ENCODE results near the gene THSD4.
"Not testable (repeated sequence)": the region's sequence is repeated elsewhere in the genome, so short reads cannot be mapped to it uniquely, and the experiment has no call there.

THSD4 gene

GRCh38 chr15:71709808-71710418 is 594.6 kb downstream of the THSD4 start:
- no peak for DNase-seq

- no peak for DNase-seq
These were observed 596.9 kb downstream of the THSD4 start for GRCh38 chr15:71712182-71712581.

GRCh38 chr15:71713191-71713809 is 598.0 kb downstream of the THSD4 start:
- DNase-seq, result no peak

GRCh38 chr15:71715914-71716313 is 600.6 kb downstream of the THSD4 start:
- DNase-seq, result no peak

GRCh38 chr15:71716990-71717389 is 601.7 kb downstream of the THSD4 start:
- DNase-seq, result no peak

GRCh38 chr15:71718116-71718910 is 603.0 kb downstream of the THSD4 start:
- no peak for DNase-seq

- DNase-seq, result no peak
These were observed 608.1 kb downstream of the THSD4 start for GRCh38 chr15:71723344-71723743.

- not testable (repeated sequence) for DNase-seq
These were observed 610.1 kb downstream of the THSD4 start for GRCh38 chr15:71725207-71725955.

- no peak for DNase-seq
These were observed 613.6 kb downstream of the THSD4 start for GRCh38 chr15:71728881-71729280.

- DNase-seq, result no peak
These were observed 614.0 kb downstream of the THSD4 start for GRCh38 chr15:71729319-71729718.

- DNase-seq, result peak; percentile 79
These were observed 615.2 kb downstream of the THSD4 start for GRCh38 chr15:71730277-71731144.

- DNase-seq, result no peak
These were observed 617.4 kb downstream of the THSD4 start for GRCh38 chr15:71732636-71733035.

GRCh38 chr15:71733122-71733521 is 617.9 kb downstream of the THSD4 start:
- no peak for DNase-seq

- DNase-seq, result no peak
These were observed 619.6 kb downstream of the THSD4 start for GRCh38 chr15:71734709-71735384.

- no peak for DNase-seq
These were observed 620.1 kb downstream of the THSD4 start for GRCh38 chr15:71735385-71735757.

- DNase-seq, result no peak
These were observed 621.1 kb downstream of the THSD4 start for GRCh38 chr15:71736286-71736947.

GRCh38 chr15:71737761-71738160 is 622.5 kb downstream of the THSD4 start:
- no peak for DNase-seq

- DNase-seq, result no peak
These were observed 624.1 kb downstream of the THSD4 start for GRCh38 chr15:71739355-71739754.

GRCh38 chr15:71742964-71743363 is 627.7 kb downstream of the THSD4 start:
- no peak for DNase-seq

GRCh38 chr15:71743861-71744382 is 628.7 kb downstream of the THSD4 start:
- peak; percentile 86 for DNase-seq

GRCh38 chr15:71746719-71747118 is 631.4 kb downstream of the THSD4 start:
- DNase-seq, result peak; percentile 98

All from RPMI8226 (cell line).